K562 (cell line): Measurements from ENCODE around the gene COL25A1. TPM values are rescaled to one million over a fixed set of nuclear protein-coding genes. Genes with fewer than 3 reads are reported as not detected.

Source experiments
- ARID3B ChIP-seq: fragments of 250-450 bp; sonication (Bioruptor Pico); IDR thresholded peaks from 2 replicates; pipeline ENCODE4 v1.4.0; 2020; ENCODE audit warnings: borderline replicate concordance
- DPF2 ChIP-seq: fragments of 450-650 bp; IDR thresholded peaks from 2 replicates; pipeline ENCODE4 v1.6.1; 2016
- ETV6 ChIP-seq, 3 experiments: fragments of 150-350 bp in 1 of 3; sonication (generic) in 1 of 3; formaldehyde crosslinking in 1 of 3; IDR thresholded peaks; 2 replicates each; pipeline versions ENCODE4 v1.6.1 to v1.8.0; 2014 to 2022; ENCODE audit warnings: borderline replicate concordance in 2 of 3, low read depth in 2 of 3, antibody characterized with exemption in 1 of 3, low read length in 1 of 3, mild to moderate bottlenecking in 1 of 3, missing genetic modification reagents in 1 of 3
- GTF2B ChIP-seq: IDR thresholded peaks from 2 replicates; pipeline ENCODE4 v1.6.1; 2011; ENCODE audit not compliant: insufficient read length; ENCODE audit errors: extremely low read depth
- HMG20A ChIP-seq: fragments of 450-650 bp; formaldehyde crosslinking; conservative IDR thresholded peaks from 2 replicates; pipeline ENCODE4 v1.4.0; 2020; ENCODE audit warnings: mild to moderate bottlenecking, mixed read lengths
- MTF1 ChIP-seq: fragments of 250-450 bp; sonication (Bioruptor Pico); IDR thresholded peaks from 2 replicates; pipeline ENCODE4 v1.9.0; 2021; ENCODE audit warnings: moderate library complexity, mild to moderate bottlenecking, inconsistent platforms, borderline replicate concordance
- POLR3A ChIP-seq: IDR thresholded peaks from 2 replicates; pipeline ENCODE4 v1.6.1; 2011; ENCODE audit warnings: borderline replicate concordance, mild to moderate bottlenecking, moderate library complexity; ENCODE audit not compliant: insufficient read length, insufficient read depth; ENCODE audit errors: extremely low read depth
- SIRT6 ChIP-seq: IDR thresholded peaks from one replicate; pipeline ENCODE4 v1.6.1; 2012; ENCODE audit warnings: low read depth, mild to moderate bottlenecking, control low read depth, inconsistent platforms, low read length, moderate library complexity
- SP2 ChIP-seq: IDR thresholded peaks from 2 replicates; pipeline ENCODE4 v1.6.1; 2011; ENCODE audit warnings: mild to moderate bottlenecking, low read depth, low read length, moderate library complexity; ENCODE audit not compliant: poor library complexity, severe bottlenecking; ENCODE audit errors: extremely low read depth
- SPI1 ChIP-seq: IDR thresholded peaks from 2 replicates; pipeline ENCODE4 v1.6.1; 2011; ENCODE audit warnings: low read depth, low read length, control low read depth, borderline replicate concordance
- TEAD4 ChIP-seq, 2 experiments: sonication (generic) in 1 of 2; formaldehyde crosslinking in 1 of 2; IDR thresholded peaks; 2 replicates each; pipeline versions ENCODE4 v1.6.1 to v1.8.0; 2012 to 2022; ENCODE audit warnings: borderline replicate concordance in 1 of 2, inconsistent platforms in 1 of 2, low read length in 1 of 2, mild to moderate bottlenecking in 1 of 2, missing genetic modification reagents in 1 of 2
- TRIM24 ChIP-seq, 2 experiments: fragments of 450-650 bp; IDR thresholded peaks; 2 replicates each; pipeline ENCODE4 v1.6.1; 2016
- polyA plus RNA-seq, 8 experiments: library from polyadenylated mRNA; depleted of rRNA in 4 of 8; stranded (reverse) in 5 of 8; unstranded in 3 of 8; fragments of >200 nt; fragmentation: Nextera tagmentation in 2 of 8; fragmentation: Illumina TruSeq in 1 of 8; extraction: Ambion mirVana in 2 of 8; extraction: Trizol in 1 of 8; gene quantifications; 2 replicates each; pipeline versions ENCODE4 v1.2.1 to v1.2.3, GENCODE V29; 2011 to 2014; ENCODE audit warnings: inconsistent platforms in 1 of 8, missing spikeins in 1 of 8
- total RNA-seq, 7 experiments: library from RNA; depleted of rRNA in 6 of 7; stranded (reverse); fragments of >200 nt in 6 of 7; fragmentation: Illumina TruSeq in 2 of 7; extraction: Trizol in 2 of 7; gene quantifications; 2 replicates each; pipeline versions ENCODE4 v1.2.1 to v1.2.3, GENCODE V29; 2011 to 2021; ENCODE audit warnings: low replicate concordance in 1 of 7
- TF ChIP-seq, protein P1 (sequence below): fragments of 250-450 bp; sonication (Bioruptor Pico); IDR thresholded peaks from 2 replicates; pipeline ENCODE4 v1.8.0; 2022; ENCODE audit warnings: moderate library complexity, mild to moderate bottlenecking, inconsistent platforms
- TF ChIP-seq, protein P2 (sequence below): fragments of 450-650 bp; IDR thresholded peaks from 2 replicates; pipeline ENCODE4 v1.7.0; 2016; ENCODE audit warnings: borderline replicate concordance
- TF ChIP-seq, protein P3 (sequence below): sonication (generic); formaldehyde crosslinking; IDR thresholded peaks from 2 replicates; pipeline ENCODE4 v1.8.0; 2022; ENCODE audit warnings: mild to moderate bottlenecking, missing genetic modification reagents

Gene COL25A1
- total and polyA plus RNA-seq, 9 of the 15 experiments (the other 6 are each of a cell fraction or from before 2014, with no cell fraction given) = 0.03 to 0.62 (median 0.27) TPM

- TF ChIP-seq ETV6 (IDR thresholded peaks at IDR 0.05; ENCODE audit: borderline replicate concordance in 1 of 2, low read depth in 2 of 2, low read length in 1 of 2) = no peak
- TF ChIP-seq ETV6 (CRISPR knock-in tag; IDR thresholded peaks at IDR 0.05; ENCODE audit: borderline replicate concordance) = no peak
- TF ChIP-seq SIRT6 = no peak
- no peak for TF ChIP-seq SP2
- TF ChIP-seq, protein P1, sequence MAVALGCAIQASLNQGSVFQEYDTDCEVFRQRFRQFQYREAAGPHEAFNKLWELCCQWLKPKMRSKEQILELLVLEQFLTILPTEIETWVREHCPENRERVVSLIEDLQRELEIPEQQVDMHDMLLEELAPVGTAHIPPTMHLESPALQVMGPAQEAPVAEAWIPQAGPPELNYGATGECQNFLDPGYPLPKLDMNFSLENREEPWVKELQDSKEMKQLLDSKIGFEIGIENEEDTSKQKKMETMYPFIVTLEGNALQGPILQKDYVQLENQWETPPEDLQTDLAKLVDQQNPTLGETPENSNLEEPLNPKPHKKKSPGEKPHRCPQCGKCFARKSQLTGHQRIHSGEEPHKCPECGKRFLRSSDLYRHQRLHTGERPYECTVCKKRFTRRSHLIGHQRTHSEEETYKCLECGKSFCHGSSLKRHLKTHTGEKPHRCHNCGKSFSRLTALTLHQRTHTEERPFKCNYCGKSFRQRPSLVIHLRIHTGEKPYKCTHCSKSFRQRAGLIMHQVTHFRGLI (CRISPR knock-in tag) = no peak
- TF ChIP-seq ARID3B (CRISPR knock-in tag) = no peak
- peak; percentile 73 for TF ChIP-seq DPF2
- peak; percentile 67 for TF ChIP-seq GTF2B
- no peak for TF ChIP-seq MTF1 (CRISPR knock-in tag)
- TF ChIP-seq POLR3A = no peak
- TF ChIP-seq HMG20A (CRISPR knock-in tag) = no peak
- TF ChIP-seq SPI1 = peak; percentile 67; the same call in 1 of the 2 replicates
- peak; percentile 51 for TF ChIP-seq TEAD4 (IDR thresholded peaks at IDR 0.05; ENCODE audit: low read length)
- no peak for TF ChIP-seq TEAD4 (CRISPR knock-in tag; IDR thresholded peaks at IDR 0.05; ENCODE audit: borderline replicate concordance)
- peak; percentile 12 to 26; a peak in 1 of 4 replicates for TF ChIP-seq TRIM24 (IDR thresholded peaks at IDR 0.05)
- TF ChIP-seq, protein P2, sequence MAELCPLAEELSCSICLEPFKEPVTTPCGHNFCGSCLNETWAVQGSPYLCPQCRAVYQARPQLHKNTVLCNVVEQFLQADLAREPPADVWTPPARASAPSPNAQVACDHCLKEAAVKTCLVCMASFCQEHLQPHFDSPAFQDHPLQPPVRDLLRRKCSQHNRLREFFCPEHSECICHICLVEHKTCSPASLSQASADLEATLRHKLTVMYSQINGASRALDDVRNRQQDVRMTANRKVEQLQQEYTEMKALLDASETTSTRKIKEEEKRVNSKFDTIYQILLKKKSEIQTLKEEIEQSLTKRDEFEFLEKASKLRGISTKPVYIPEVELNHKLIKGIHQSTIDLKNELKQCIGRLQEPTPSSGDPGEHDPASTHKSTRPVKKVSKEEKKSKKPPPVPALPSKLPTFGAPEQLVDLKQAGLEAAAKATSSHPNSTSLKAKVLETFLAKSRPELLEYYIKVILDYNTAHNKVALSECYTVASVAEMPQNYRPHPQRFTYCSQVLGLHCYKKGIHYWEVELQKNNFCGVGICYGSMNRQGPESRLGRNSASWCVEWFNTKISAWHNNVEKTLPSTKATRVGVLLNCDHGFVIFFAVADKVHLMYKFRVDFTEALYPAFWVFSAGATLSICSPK = no peak
- TF ChIP-seq, protein P3, sequence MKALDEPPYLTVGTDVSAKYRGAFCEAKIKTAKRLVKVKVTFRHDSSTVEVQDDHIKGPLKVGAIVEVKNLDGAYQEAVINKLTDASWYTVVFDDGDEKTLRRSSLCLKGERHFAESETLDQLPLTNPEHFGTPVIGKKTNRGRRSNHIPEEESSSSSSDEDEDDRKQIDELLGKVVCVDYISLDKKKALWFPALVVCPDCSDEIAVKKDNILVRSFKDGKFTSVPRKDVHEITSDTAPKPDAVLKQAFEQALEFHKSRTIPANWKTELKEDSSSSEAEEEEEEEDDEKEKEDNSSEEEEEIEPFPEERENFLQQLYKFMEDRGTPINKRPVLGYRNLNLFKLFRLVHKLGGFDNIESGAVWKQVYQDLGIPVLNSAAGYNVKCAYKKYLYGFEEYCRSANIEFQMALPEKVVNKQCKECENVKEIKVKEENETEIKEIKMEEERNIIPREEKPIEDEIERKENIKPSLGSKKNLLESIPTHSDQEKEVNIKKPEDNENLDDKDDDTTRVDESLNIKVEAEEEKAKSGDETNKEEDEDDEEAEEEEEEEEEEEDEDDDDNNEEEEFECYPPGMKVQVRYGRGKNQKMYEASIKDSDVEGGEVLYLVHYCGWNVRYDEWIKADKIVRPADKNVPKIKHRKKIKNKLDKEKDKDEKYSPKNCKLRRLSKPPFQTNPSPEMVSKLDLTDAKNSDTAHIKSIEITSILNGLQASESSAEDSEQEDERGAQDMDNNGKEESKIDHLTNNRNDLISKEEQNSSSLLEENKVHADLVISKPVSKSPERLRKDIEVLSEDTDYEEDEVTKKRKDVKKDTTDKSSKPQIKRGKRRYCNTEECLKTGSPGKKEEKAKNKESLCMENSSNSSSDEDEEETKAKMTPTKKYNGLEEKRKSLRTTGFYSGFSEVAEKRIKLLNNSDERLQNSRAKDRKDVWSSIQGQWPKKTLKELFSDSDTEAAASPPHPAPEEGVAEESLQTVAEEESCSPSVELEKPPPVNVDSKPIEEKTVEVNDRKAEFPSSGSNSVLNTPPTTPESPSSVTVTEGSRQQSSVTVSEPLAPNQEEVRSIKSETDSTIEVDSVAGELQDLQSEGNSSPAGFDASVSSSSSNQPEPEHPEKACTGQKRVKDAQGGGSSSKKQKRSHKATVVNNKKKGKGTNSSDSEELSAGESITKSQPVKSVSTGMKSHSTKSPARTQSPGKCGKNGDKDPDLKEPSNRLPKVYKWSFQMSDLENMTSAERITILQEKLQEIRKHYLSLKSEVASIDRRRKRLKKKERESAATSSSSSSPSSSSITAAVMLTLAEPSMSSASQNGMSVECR (CRISPR knock-in tag) = no peak
These were observed 116.9 kb downstream of the COL25A1 start (continued) for GRCh38 chr4:109185548-109185947.
